Progenitor cell of endocrine pancreas (in vitro differentiated cells): ENCODE data around the gene CYP2A7. TPM values are rescaled to one million over a fixed set of nuclear protein-coding genes. Genes with fewer than 3 reads are reported as not detected.
"Not testable (repeated sequence)": the region's sequence is repeated elsewhere in the genome, so short reads cannot be mapped to it uniquely, and the experiment has no call there.

Source experiments
- DNase-seq: peaks from one replicate; pipeline ENCODE4 v3.0.0; 2021; ENCODE audit warnings: low spot score; ENCODE audit not compliant: unreplicated experiment
- H3K27ac Mint-ChIP-seq: 2 replicates; pipeline ENCODE4 v1.8.0; 2021; ENCODE audit warnings: mild to moderate bottlenecking, moderate library complexity, mixed read lengths
- H3K27me3 Mint-ChIP-seq: 2 replicates; pipeline ENCODE4 v1.8.0; 2021; ENCODE audit warnings: mixed read lengths
- H3K36me3 Mint-ChIP-seq: 2 replicates; pipeline ENCODE4 v1.8.0; 2022; ENCODE audit warnings: mixed read lengths; ENCODE audit not compliant: insufficient read depth
- H3K4me1 Mint-ChIP-seq: 2 replicates; pipeline ENCODE4 v1.8.0; 2021; ENCODE audit warnings: low read depth, mixed read lengths
- H3K4me3 Mint-ChIP-seq: 2 replicates; pipeline ENCODE4 v1.8.0; 2021; ENCODE audit warnings: low read depth, mild to moderate bottlenecking, moderate library complexity, mixed read lengths
- H3K9me3 Mint-ChIP-seq: 2 replicates; pipeline ENCODE4 v1.8.0; 2021; ENCODE audit warnings: low read depth, mixed read lengths
- total RNA-seq: library from RNA; stranded (reverse); gene quantifications from 2 replicates; pipeline ENCODE4 v1.2.1, GENCODE V29; 2021
- TF ChIP-seq, protein P1 (sequence below): fragments of 200-600 bp; sonication (generic); IDR thresholded peaks from one replicate; pipeline ENCODE4 v1.5.0; 2021; ENCODE audit warnings: antibody characterized with exemption, mild to moderate bottlenecking; ENCODE audit not compliant: unreplicated experiment

The CYP2A7 gene
- total RNA-seq, 1 donor from 2014 or later: not detected

DNA sequence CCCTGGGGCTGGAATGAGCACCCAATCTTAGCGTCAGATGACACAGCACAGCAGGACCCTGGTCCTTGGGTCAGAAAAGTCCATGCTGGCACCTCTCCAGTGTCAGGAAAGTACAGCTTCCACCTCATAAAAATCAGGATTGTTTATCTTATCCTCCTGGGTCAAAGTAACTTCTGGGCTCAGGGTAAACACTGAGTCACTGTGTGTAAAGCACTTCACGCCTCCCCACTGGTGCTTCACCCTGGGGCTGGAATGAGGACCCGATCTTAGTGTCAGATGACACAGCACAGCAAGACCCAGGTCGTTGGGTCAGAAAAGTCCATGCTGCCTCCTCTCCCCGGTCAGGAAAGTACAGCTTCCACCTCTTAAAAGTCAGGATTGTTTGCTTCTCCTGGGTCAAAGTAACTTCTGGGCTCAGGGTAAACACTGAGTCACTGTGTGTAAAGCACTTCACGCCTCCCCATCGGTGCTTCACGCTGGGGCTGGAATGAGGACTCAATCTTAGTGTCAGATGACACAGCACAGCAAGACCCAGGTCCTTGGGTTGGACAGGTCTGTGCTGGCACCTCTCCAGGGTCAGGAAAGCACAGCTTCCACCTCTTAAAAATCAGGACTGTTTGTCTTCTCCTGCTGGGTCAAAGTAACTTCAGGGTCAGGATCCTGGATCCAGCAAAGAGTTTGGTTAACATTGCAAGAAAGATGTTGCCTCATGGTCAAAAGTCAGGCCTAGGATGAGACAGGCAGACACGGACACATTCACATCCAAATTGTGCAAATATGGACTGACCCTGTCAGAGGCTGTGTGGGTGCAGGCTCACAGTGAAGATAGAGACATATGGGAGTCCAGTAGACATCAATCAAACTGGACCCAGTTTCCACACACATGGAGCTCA is 39.2 kb upstream of the CYP2A7 start:
- H3K9me3 Mint-ChIP-seq: peaks cover 13% of the 10 kb centered on the region
- TF ChIP-seq, protein P1, sequence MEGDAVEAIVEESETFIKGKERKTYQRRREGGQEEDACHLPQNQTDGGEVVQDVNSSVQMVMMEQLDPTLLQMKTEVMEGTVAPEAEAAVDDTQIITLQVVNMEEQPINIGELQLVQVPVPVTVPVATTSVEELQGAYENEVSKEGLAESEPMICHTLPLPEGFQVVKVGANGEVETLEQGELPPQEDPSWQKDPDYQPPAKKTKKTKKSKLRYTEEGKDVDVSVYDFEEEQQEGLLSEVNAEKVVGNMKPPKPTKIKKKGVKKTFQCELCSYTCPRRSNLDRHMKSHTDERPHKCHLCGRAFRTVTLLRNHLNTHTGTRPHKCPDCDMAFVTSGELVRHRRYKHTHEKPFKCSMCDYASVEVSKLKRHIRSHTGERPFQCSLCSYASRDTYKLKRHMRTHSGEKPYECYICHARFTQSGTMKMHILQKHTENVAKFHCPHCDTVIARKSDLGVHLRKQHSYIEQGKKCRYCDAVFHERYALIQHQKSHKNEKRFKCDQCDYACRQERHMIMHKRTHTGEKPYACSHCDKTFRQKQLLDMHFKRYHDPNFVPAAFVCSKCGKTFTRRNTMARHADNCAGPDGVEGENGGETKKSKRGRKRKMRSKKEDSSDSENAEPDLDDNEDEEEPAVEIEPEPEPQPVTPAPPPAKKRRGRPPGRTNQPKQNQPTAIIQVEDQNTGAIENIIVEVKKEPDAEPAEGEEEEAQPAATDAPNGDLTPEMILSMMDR: no peak
- H3K36me3 Mint-ChIP-seq: peaks cover 5% of the 10 kb centered on the region
- DNase-seq: no peak
- H3K4me3 Mint-ChIP-seq: no peak overlapping the region
- H3K27me3 Mint-ChIP-seq: peaks cover 29% of the 10 kb centered on the region
- H3K4me1 Mint-ChIP-seq: peaks cover 29% of the 10 kb centered on the region
- H3K27ac Mint-ChIP-seq: peak overlapping the region; percentile 91

DNA sequence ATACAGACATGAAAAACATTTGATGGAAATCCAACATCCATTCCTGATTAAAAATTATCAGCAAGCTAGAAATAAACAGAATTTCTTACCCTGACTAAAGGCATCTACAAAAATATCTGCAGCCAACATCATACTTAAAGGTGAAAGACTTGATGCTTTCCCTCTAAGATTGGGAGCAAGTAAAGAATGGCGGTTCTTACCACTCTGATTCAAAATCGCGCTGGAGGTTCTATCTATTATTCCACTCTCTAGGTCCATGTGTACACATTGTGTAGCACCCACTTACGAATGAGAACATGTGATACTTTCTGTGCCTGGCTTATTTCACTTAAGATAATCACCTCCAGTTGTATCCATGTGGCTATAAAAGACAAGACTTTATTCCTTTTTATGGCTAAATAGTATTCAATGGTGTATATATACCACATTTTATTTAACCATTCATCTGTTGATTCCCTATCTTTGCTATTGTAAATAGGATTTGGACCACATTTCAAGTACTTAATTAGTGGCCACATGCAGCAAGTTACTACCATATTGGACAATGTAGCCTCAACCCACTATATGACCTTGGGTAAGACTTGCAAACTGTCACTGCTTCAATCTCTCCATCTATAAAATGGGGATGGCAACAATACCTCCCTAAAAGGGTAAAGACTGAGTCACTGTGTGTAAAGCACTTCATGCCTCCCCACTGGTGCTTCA is 38.4 kb upstream of the CYP2A7 start:
- DNase-seq: no peak
- H3K36me3 Mint-ChIP-seq: peaks cover 5% of the 10 kb centered on the region
- TF ChIP-seq, protein P1: no peak
- H3K27me3 Mint-ChIP-seq: peaks cover 31% of the 10 kb centered on the region
- no peak overlapping the region for H3K4me3 Mint-ChIP-seq
- peak overlapping the region; percentile 91 for H3K27ac Mint-ChIP-seq
- H3K9me3 Mint-ChIP-seq: peaks cover 13% of the 10 kb centered on the region
- H3K4me1 Mint-ChIP-seq: peaks cover 29% of the 10 kb centered on the region

DNA sequence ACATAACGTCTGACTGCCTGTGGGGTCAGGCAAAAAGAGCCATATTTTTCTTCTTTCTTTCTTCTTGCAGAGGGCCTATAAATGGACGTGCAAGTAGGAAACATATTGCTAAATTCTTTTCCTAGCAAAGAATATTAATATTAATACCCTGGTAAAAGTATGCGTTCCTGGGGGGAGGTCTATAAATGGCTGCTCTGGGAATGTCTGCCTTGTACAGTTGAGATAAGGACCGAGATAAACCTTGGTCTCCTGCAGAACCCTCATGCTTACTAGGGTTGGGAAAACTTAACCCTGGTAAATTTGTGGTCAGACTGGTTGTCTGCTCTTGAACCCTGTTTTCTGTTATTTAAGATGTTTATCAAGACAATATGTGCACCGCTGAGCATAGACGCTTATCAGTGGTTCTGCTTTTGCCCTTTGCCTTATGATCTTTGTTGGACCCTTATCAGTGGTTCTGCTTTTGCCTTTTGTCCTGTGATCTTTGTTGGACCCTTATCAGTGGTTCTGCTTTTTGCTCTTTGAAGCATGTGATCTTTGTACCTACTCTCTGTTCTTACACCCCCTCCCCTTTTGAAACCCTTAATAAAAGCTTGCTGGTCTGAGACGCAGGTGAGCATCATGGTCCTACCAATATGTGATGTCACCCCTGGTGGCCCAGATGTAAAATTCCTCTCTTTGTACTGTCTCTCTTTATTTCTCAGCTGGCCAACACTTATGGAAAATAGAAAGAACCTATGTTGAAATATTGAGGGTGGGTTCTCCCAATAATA is 37.7 kb upstream of the CYP2A7 start:
- not testable (repeated sequence) for H3K36me3 Mint-ChIP-seq

DNA sequence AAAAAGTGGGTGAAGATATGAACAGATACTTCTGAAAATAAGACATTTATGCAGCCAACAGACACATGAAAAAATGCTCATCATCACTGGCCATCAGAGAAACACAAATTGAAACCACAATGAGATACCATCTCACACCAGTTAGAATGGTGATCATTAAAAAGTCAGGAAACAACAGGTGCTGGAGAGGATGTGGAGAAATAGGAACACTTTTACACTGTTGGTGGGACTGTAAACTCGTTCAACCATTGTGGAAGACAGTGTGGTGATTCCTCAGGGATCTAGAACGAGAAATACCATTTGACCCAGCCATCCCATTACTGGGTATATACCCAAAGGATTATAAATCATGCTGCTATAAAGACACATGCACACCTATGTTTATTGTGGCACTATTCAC is 36.3 kb upstream of the CYP2A7 start:
- not testable (repeated sequence) for DNase-seq, H3K36me3 Mint-ChIP-seq, H3K27ac Mint-ChIP-seq, H3K4me3 Mint-ChIP-seq
- Mint-ChIP-seq H3K9me3 (peaks cover 18% of the 10 kb centered on the region), H3K27me3 (peaks cover 36% of the 10 kb centered on the region), H3K4me1 (peaks cover 24% of the 10 kb centered on the region)

More for the DNA sequence above, 37.7 kb upstream of the CYP2A7 start:
- not testable (repeated sequence) for H3K27ac Mint-ChIP-seq, DNase-seq, H3K4me3 Mint-ChIP-seq
- H3K27me3 Mint-ChIP-seq: peaks cover 34% of the 10 kb centered on the region
- peaks cover 13% of the 10 kb centered on the region for H3K9me3 Mint-ChIP-seq
- H3K4me1 Mint-ChIP-seq: peaks cover 29% of the 10 kb centered on the region

DNA sequence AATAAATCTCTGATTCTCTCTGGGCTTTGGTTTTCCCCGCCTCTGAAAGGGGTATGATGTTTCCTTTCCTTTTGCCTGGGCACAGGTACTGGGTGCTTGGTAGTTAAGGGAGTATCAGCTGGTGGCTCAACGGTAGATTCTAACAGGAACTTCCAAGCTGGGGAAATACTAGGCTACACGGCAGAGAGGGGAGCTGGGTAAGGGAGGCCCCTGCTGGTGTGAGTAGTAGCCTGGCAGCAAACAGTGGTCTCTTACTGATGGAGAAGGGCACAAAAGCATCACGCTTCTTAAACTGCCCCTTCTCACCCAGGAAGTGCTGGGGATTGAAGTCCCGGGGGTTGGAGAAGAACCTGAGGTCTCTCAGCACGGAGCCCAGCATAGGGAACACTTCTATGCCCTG is 26.9 kb upstream of the CYP2A7 start:
- Mint-ChIP-seq H3K27me3 (peaks cover 48% of the 10 kb centered on the region), H3K4me3 (no peak overlapping the region), H3K36me3 (no peaks in the 10 kb centered on the region), H3K9me3 (peaks cover 3% of the 10 kb centered on the region), H3K4me1 (peaks cover 2% of the 10 kb centered on the region), H3K27ac (no peak overlapping the region)
- DNase-seq: no peak
- TF ChIP-seq, protein P1: no peak
